Measurements from ENCODE around the gene HACE1.
"Not testable (repeated sequence)": the region's sequence is repeated elsewhere in the genome, so short reads cannot be mapped to it uniquely, and the experiment has no call there.

DNA sequence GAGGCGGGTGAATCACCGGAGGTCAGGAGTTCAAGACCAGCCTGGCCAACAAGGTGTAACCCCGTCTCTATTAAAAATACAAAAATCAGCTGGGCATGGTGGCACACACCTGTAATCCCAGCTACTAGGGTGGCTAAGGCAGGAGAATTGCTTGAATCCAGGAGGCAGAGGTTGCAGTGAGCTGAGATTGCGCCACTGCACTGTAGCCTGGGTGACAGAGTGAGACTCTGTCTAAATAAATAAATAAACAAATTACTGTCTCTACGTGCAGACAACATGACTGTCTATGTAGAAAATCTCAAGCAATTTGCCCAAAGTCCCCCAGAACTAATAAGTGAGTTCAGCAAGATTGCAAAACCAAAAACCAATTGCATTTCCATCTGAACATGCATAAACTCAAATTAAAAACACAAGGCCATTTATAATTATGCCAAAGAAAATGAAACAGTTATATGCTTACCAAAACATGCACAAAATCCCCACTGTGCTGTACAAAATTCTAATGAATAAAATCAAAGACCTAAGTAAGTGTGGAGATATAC is 23.2 kb downstream of the HACE1 start:
- TF ChIP-seq, protein P1, sequence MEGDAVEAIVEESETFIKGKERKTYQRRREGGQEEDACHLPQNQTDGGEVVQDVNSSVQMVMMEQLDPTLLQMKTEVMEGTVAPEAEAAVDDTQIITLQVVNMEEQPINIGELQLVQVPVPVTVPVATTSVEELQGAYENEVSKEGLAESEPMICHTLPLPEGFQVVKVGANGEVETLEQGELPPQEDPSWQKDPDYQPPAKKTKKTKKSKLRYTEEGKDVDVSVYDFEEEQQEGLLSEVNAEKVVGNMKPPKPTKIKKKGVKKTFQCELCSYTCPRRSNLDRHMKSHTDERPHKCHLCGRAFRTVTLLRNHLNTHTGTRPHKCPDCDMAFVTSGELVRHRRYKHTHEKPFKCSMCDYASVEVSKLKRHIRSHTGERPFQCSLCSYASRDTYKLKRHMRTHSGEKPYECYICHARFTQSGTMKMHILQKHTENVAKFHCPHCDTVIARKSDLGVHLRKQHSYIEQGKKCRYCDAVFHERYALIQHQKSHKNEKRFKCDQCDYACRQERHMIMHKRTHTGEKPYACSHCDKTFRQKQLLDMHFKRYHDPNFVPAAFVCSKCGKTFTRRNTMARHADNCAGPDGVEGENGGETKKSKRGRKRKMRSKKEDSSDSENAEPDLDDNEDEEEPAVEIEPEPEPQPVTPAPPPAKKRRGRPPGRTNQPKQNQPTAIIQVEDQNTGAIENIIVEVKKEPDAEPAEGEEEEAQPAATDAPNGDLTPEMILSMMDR (IDR thresholded peaks at IDR 0.05; ENCODE audit: low read depth, low read length), result not testable (repeated sequence)
- TF ChIP-seq POLR2A (IDR thresholded peaks at IDR 0.05; ENCODE audit: extremely low read depth, insufficient read length), result not testable (repeated sequence)

All from NB4 (cell line).